Karpas-422 (cell line): ENCODE results near the gene FEZF2. TPM values are rescaled to one million over a fixed set of nuclear protein-coding genes. Genes with fewer than 3 reads are reported as not detected.

Source experiments
- DNase-seq: peaks from one replicate; pipeline ENCODE4 v3.0.0-alpha.2; 2015
- H2AFZ ChIP-seq: fragments of 200-600 bp; sonication (generic); 2 replicates; pipeline ENCODE4 v1.6.1; 2014; ENCODE audit warnings: antibody characterized with exemption, low read length, mixed read lengths
- H3K27ac ChIP-seq: fragments of 200-600 bp; sonication (generic); 2 replicates; pipeline ENCODE4 v1.5.1; 2014; ENCODE audit warnings: mild to moderate bottlenecking, low read length, moderate library complexity
- H3K27me3 ChIP-seq: fragments of 200-600 bp; sonication (generic); 2 replicates; pipeline ENCODE4 v1.6.1; 2014; ENCODE audit warnings: low read length, mixed read lengths
- H3K36me3 ChIP-seq: fragments of 200-600 bp; sonication (generic); 2 replicates; pipeline ENCODE4 v1.6.1; 2014; ENCODE audit warnings: low read length, mixed read lengths; ENCODE audit not compliant: insufficient read depth
- H3K4me1 ChIP-seq: fragments of 200-600 bp; sonication (generic); 2 replicates; pipeline ENCODE4 v1.6.1; 2014; ENCODE audit warnings: mild to moderate bottlenecking, low read length, mixed read lengths
- H3K4me2 ChIP-seq: fragments of 200-600 bp; sonication (generic); 2 replicates; pipeline ENCODE4 v1.6.1; 2014; ENCODE audit warnings: low read length, low read depth, mild to moderate bottlenecking; ENCODE audit not compliant: poor library complexity, severe bottlenecking
- H3K4me3 ChIP-seq: fragments of 200-600 bp; sonication (generic); 2 replicates; pipeline ENCODE4 v1.5.1; 2014; ENCODE audit warnings: mild to moderate bottlenecking, antibody characterized with exemption, low read length, mixed read lengths
- H3K79me2 ChIP-seq: fragments of 200-600 bp; sonication (generic); 2 replicates; pipeline ENCODE4 v1.6.1; 2014; ENCODE audit warnings: mild to moderate bottlenecking, low read length, mixed read lengths
- H3K9ac ChIP-seq: fragments of 200-600 bp; sonication (generic); 2 replicates; pipeline ENCODE4 v1.6.0; 2014; ENCODE audit warnings: low read length
- H3K9me2 ChIP-seq: fragments of 200-600 bp; sonication (generic), shearing (Covaris generic); replicated peaks from 2 replicates; pipeline ENCODE4 v1.6.0; 2014; ENCODE audit warnings: mild to moderate bottlenecking, low read length, moderate library complexity; ENCODE audit not compliant: insufficient read depth
- H3K9me3 ChIP-seq: fragments of 300-700, 200-600 bp; sonication (generic); 2 replicates; pipeline ENCODE4 v1.6.1; 2014; ENCODE audit warnings: low read length, mixed read lengths
- H4K20me1 ChIP-seq: fragments of 200-600 bp; sonication (generic); 2 replicates; pipeline ENCODE4 v1.6.1; 2014; ENCODE audit warnings: mild to moderate bottlenecking, antibody characterized with exemption, low read length, low read depth; ENCODE audit not compliant: insufficient read depth
- total RNA-seq: library from RNA; depleted of rRNA; stranded (reverse); fragments of >200 nt; shearing (Covaris generic); gene quantifications from 2 replicates; pipeline ENCODE4 v1.2.3, GENCODE V29; 2014; ENCODE audit warnings: low replicate concordance

FEZF2 gene
- total RNA-seq, 1 experiment from 2014 or later: not detected

GRCh38 chr3:62376454-62376720, 3.0 kb upstream of the FEZF2 start:
- no peaks in the 10 kb centered on the region for H3K27me3 ChIP-seq
- H3K79me2 ChIP-seq: no peaks in the 10 kb centered on the region
- H2AFZ ChIP-seq: no peak overlapping the region
- H3K9me2 ChIP-seq: no peaks in the 10 kb centered on the region
- DNase-seq: no peak
- no peak overlapping the region for H3K4me2 ChIP-seq
- no peaks in the 10 kb centered on the region; the same call in 1 of the 2 replicates for H3K9me3 ChIP-seq
- H3K36me3 ChIP-seq: no peaks in the 10 kb centered on the region
- H3K27ac ChIP-seq: no peak overlapping the region
- H4K20me1 ChIP-seq: no peaks in the 10 kb centered on the region
- no peaks in the 10 kb centered on the region for H3K4me1 ChIP-seq
- no peak overlapping the region for H3K9ac ChIP-seq
- no peak overlapping the region for H3K4me3 ChIP-seq

DNA sequence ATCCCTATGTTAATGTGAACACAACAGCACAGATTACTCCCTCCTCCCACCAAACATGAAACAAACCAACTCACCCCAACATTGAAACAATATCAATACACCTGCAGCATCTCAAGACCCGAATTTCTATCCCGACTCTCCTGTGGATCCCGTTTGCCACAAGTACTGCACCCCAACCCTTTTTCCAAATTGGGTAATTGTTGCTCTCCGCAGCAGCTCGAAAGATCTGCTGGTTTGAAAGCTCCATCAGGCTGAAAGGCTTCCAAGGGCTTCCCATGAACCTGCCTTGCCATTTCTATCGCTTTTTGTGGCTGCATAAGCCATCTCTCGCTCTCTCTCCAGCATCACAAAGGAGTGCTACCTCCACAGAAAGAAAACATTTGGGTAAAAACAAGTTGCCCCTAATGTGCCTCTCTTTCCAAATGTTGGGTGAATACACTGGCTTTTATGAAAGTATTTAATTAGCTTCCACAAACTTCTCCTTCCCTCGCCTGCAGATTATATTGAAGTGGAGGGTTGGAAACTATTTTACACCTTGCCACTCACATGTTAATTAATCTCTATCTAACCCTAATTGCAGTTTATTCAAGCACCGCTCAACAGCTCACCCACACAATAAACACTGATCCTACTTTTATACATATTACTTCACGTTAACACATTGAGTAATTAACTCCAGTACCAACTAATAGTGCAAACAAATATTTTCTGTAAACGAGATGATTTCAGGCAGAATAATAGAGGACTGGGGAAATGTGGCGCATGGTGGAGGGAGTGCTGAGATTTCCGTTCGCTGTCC, 2.5 kb upstream of the FEZF2 start:
- H2AFZ ChIP-seq: no peak overlapping the region
- no peaks in the 10 kb centered on the region for H3K79me2 ChIP-seq
- no peak overlapping the region for H3K27ac ChIP-seq
- no peaks in the 10 kb centered on the region for H3K36me3 ChIP-seq
- H3K27me3 ChIP-seq: no peaks in the 10 kb centered on the region
- H3K4me1 ChIP-seq: no peaks in the 10 kb centered on the region
- no peak overlapping the region for H3K4me2 ChIP-seq
- DNase-seq: no peak
- no peaks in the 10 kb centered on the region for H3K9me2 ChIP-seq
- H3K9ac ChIP-seq: no peak overlapping the region
- no peak overlapping the region for H3K4me3 ChIP-seq
- no peaks in the 10 kb centered on the region for H4K20me1 ChIP-seq
- no peaks in the 10 kb centered on the region; the same call in 1 of the 2 replicates for H3K9me3 ChIP-seq

DNA sequence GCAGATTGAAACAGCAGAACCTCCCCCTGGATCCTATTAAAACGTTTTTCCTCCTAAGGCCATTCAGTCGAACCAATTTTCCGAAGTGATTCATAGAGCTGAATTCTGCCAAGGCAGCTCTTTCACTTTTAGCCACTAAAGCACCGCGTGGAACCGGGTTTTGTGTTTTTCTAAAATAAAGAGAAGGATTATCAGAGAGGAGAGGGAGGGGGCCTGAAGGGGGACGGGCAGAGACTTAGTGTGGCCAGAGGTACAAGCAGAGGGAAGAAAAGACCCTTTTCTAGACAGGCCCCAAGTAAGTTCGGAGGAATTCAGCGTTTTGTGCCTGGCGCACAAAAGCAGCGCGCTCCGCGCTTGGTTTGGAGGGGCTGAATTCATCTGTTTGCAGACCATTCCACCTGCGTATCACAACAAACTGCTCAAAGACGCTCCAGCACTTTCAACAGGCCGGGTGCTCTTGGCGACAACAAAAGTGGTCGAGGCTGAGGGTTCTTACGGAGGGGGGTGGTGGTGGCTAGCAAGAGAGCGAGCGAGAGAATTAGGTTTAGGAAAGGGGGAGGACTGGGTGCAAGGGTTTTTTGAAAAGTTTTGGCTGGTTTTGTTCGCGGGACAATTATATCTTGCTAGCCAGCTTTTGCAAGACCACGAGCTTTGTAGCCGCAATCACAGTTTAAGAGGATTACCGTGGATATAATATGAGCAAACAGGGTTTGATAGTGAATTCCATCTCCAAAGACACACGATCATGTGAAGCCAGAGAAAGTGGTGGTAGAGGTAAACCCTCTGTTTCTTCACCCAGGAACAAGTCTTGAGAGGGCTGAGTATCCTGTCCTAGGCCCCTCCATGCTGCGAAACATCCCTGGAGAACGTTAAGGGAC, 1.2 kb upstream of the FEZF2 start:
- H3K27me3 ChIP-seq: no peaks in the 10 kb centered on the region
- H3K9me2 ChIP-seq: no peaks in the 10 kb centered on the region
- no peak overlapping the region for H2AFZ ChIP-seq
- H3K4me1 ChIP-seq: no peaks in the 10 kb centered on the region
- H3K9ac ChIP-seq: no peak overlapping the region
- no peaks in the 10 kb centered on the region; the same call in 1 of the 2 replicates for H3K9me3 ChIP-seq
- H4K20me1 ChIP-seq: no peaks in the 10 kb centered on the region
- no peak for DNase-seq
- no peaks in the 10 kb centered on the region for H3K36me3 ChIP-seq
- H3K79me2 ChIP-seq: no peaks in the 10 kb centered on the region
- no peak overlapping the region for H3K4me2 ChIP-seq
- H3K27ac ChIP-seq: no peak overlapping the region
- H3K4me3 ChIP-seq: no peak overlapping the region

DNA sequence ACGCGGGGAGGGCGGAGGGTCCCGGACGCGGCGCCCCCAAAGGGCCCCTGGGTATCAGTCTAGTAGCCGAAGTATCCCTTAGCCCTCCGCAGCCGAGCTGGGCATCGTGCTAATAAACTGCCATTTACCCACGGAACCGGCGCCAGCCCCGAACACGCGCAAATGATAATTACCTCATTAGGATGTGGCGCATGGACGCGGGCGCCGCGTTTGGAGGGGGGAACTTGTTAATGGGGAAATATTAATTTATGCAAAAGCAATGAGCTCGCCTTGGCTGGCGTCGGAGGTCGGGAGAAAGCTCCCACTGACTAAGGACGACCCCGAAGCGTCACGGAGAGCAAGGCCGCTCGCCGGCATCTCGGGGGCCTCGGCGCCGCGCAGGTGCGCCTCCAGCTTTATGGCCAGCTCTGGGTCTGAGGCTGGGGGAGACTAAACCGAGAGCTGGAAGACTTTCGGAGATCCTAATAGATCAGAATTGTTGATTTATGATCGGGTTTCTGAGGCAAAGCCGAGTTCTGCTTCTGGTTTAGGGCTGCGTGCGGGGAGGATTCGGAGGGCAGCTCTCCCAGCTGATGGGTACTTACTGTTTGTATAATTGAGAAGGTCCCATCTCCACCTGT, 474 bp upstream of the FEZF2 start:
- no peaks in the 10 kb centered on the region for H3K36me3 ChIP-seq
- H3K9me2 ChIP-seq: no peaks in the 10 kb centered on the region
- no peak for DNase-seq
- no peak overlapping the region for H3K9ac ChIP-seq
- H3K79me2 ChIP-seq: no peaks in the 10 kb centered on the region
- H3K27ac ChIP-seq: no peak overlapping the region
- H3K9me3 ChIP-seq: no peaks in the 10 kb centered on the region; the same call in 1 of the 2 replicates
- no peaks in the 10 kb centered on the region for H3K27me3 ChIP-seq
- H2AFZ ChIP-seq: no peak overlapping the region
- no peaks in the 10 kb centered on the region for H3K4me1 ChIP-seq
- no peak overlapping the region for H3K4me3 ChIP-seq
- H4K20me1 ChIP-seq: no peaks in the 10 kb centered on the region
- H3K4me2 ChIP-seq: no peak overlapping the region

GRCh38 chr3:62372621-62373041, 719 bp downstream of the FEZF2 start:
- Histone ChIP-seq H3K27me3 (no peaks in the 10 kb centered on the region), H3K4me1 (no peaks in the 10 kb centered on the region), H3K4me3 (no peak overlapping the region), H3K79me2 (no peaks in the 10 kb centered on the region), H2AFZ (no peak overlapping the region), H3K4me2 (no peak overlapping the region), H3K27ac (no peak overlapping the region), H3K36me3 (no peaks in the 10 kb centered on the region), H3K9me3 (no peaks in the 10 kb centered on the region; the same call in 1 of the 2 replicates), H4K20me1 (no peaks in the 10 kb centered on the region), H3K9ac (no peak overlapping the region), H3K9me2 (no peaks in the 10 kb centered on the region)
- no peak for DNase-seq

DNA sequence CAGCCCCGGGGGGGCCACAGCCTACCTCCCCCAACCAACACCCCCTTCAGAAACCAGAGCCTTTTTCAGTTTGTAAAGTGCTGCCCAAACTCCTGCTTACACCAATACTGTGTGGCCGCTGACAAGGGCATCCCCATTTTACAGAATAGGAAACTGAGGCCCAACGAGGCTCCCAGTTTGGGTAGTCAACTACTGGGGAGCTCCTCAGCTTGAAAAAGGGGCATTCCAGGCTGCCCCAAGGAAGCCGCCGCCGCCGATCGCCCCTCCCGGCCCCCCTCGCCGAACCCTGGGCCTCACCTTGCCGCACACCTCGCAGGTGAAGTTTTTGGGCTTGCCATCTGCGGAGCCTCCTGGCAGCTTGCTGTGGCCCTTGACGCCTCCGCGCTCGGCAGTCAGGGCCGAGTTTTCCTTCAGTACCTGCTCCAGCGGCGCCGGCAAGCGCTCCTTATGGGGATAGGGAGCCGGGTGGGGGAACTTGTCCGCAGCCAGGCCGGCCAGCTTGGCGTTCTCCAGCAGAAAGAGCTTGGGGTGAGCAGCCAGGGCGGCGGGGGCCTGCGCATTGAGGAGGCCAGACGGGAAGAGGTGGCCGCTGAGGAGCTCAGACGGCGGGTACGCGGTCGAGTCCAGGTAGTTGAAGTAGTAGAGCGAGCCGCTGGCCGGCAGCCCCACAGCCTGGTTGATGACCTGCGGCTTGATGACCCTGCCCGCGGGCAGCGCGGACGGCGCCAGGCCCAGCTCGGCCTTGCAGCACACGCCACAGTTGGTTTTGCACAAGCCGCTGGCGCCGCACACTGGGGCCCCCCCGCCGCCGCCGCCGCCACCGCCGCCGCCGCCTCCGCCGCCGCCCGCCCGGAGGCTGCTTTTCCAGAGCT, 1.4 kb downstream of the FEZF2 start:
- Histone ChIP-seq H3K4me2 (no peak overlapping the region), H3K27ac (no peak overlapping the region), H3K4me3 (no peak overlapping the region), H3K9ac (no peak overlapping the region), H3K9me3 (no peaks in the 10 kb centered on the region; the same call in 1 of the 2 replicates), H3K36me3 (no peaks in the 10 kb centered on the region), H3K4me1 (no peaks in the 10 kb centered on the region), H3K9me2 (no peaks in the 10 kb centered on the region), H3K79me2 (no peaks in the 10 kb centered on the region), H2AFZ (no peak overlapping the region), H3K27me3 (no peaks in the 10 kb centered on the region), H4K20me1 (no peaks in the 10 kb centered on the region)
- no peak for DNase-seq

DNA sequence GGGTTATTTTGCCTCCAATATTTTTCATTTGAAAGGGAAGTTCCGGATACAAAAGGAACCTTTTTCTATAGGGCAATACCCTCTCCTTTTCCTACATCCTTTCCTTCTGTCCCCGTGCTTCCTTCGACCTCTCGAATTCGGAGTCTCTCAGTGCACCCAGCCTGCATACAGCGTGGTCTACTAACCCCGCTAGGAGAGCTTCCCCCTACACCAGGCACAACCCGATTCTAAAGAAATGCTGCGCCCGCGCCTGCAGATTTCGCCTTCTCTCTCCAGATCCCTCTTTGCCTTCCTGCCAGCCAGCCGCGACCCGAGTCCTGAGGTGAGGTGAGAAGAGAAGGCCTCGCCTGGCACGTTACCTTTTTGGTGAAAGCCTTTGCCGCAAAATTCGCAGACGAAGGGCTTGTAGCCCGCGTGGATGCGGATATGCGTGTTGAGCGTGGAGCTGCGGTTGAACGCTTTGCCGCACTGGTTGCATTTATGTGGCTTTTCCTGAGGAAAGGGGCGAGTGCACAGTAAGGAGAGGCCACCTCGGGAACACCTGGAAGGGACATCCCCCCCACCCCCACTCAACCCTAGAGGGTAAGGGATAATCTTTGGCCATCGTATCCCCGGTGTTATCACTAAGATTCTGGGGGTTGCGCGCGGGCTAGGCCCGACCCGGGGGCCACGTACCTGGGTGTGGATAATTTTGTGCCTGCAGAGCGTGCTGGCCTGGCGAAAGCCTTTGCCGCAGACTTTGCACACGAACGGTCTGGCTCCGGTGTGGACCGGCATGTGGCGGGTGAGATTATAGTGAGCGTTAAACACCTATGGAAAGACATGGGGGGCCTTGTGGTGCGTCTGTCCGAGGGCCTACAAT, 2.3 kb downstream of the FEZF2 start:
- H3K4me2 ChIP-seq: no peak overlapping the region
- H3K9me3 ChIP-seq: no peaks in the 10 kb centered on the region; the same call in 1 of the 2 replicates
- no peak overlapping the region for H2AFZ ChIP-seq
- no peaks in the 10 kb centered on the region for H3K36me3 ChIP-seq
- H3K9ac ChIP-seq: no peak overlapping the region
- H3K4me3 ChIP-seq: no peak overlapping the region
- H3K4me1 ChIP-seq: no peaks in the 10 kb centered on the region
- no peaks in the 10 kb centered on the region for H4K20me1 ChIP-seq
- no peak overlapping the region for H3K27ac ChIP-seq
- H3K9me2 ChIP-seq: no peaks in the 10 kb centered on the region
- DNase-seq: no peak
- no peaks in the 10 kb centered on the region for H3K27me3 ChIP-seq
- H3K79me2 ChIP-seq: no peaks in the 10 kb centered on the region
